Measurements from ENCODE around the gene KIF1B. TPM values are rescaled to one million over a fixed set of nuclear protein-coding genes. Genes with fewer than 3 reads are reported as not detected.

Gene KIF1B
- total RNA-seq, 1 experiment from 2014 or later, result 22.7 TPM

GRCh38 chr1:10419351-10419750 lies 209.0 kb downstream of the KIF1B start:
- H3K4me3 ChIP-seq, result no peak overlapping the region
- TF ChIP-seq CTCF (conservative IDR thresholded peaks at IDR 0.05) (no peak), EZH2 (IDR thresholded peaks at IDR 0.05; ENCODE audit: low read depth) (no peak)
- peaks cover 15% of the 10 kb centered on the region for H3K79me2 ChIP-seq (ENCODE audit: low read depth)
- H3K36me3 ChIP-seq (ENCODE audit: low read depth), result peaks cover 28% of the 10 kb centered on the region
- no peaks in the 10 kb centered on the region for H3K9me3 ChIP-seq (ENCODE audit: insufficient read depth, low read depth)
- H3F3A ChIP-seq (ENCODE audit: insufficient read depth, low read depth), result peaks cover 51% of the 10 kb centered on the region
- peak overlapping the region; percentile 19; the same call in 1 of the 2 replicates for H3K27ac ChIP-seq
- DNase-seq, result no peak
- ChIA-PET POLR2A (ENCODE audit: unreplicated experiment) (no interaction called here), CTCF (no interaction called here)
- no peak overlapping the region for H2AFZ ChIP-seq
- no peak overlapping the region for H3K4me2 ChIP-seq
- H4K20me1 ChIP-seq (ENCODE audit: insufficient read depth), result no peaks in the 10 kb centered on the region
- BruUV-seq (replicated peaks), result no TSS peak
- intact Hi-C loops (cut with micrococcal nuclease; ENCODE audit: unreplicated experiment), result no loop called here
- no peaks in the 10 kb centered on the region for H3K27me3 ChIP-seq (ENCODE audit: insufficient read depth, low read depth)
- no peaks in the 10 kb centered on the region for H3K9me2 ChIP-seq (ENCODE audit: insufficient read depth)
- peaks cover 23% of the 10 kb centered on the region for H3K4me1 ChIP-seq (replicated peaks; ENCODE audit: insufficient read depth)

GRCh38 chr1:10421637-10422036 lies 211.3 kb downstream of the KIF1B start:
- Histone ChIP-seq H3K27me3 (ENCODE audit: insufficient read depth, low read depth) (no peaks in the 10 kb centered on the region), H3K79me2 (ENCODE audit: low read depth) (peaks cover 5% of the 10 kb centered on the region; the same call in 1 of the 2 replicates), H3F3A (ENCODE audit: insufficient read depth, low read depth) (peaks cover 32% of the 10 kb centered on the region; the same call in 1 of the 2 replicates), H3K9me3 (ENCODE audit: insufficient read depth, low read depth) (no peaks in the 10 kb centered on the region), H3K4me2 (no peak overlapping the region), H3K4me1 (replicated peaks; ENCODE audit: insufficient read depth) (peaks cover 3% of the 10 kb centered on the region), H3K36me3 (ENCODE audit: low read depth) (peaks cover 14% of the 10 kb centered on the region), H2AFZ (no peak overlapping the region), H3K27ac (no peak overlapping the region; the same call in 1 of the 2 replicates), H3K4me3 (no peak overlapping the region), H3K9me2 (ENCODE audit: insufficient read depth) (no peaks in the 10 kb centered on the region), H4K20me1 (ENCODE audit: insufficient read depth) (no peaks in the 10 kb centered on the region)
- intact Hi-C loops (cut with micrococcal nuclease; ENCODE audit: unreplicated experiment), result no loop called here
- POLR2A ChIA-PET (ENCODE audit: unreplicated experiment), result interaction anchor here (0.6 kb wide), 2 partner anchors 35 to 210 kb away, joined by 3 to 5 read pairs; no protein-coding TSS in a partner anchor
- CTCF ChIA-PET, result no interaction called here
- BruUV-seq (replicated peaks), result no TSS peak
- DNase-seq, result no peak
- TF ChIP-seq CTCF (conservative IDR thresholded peaks at IDR 0.05), result no peak
- TF ChIP-seq EZH2 (IDR thresholded peaks at IDR 0.05; ENCODE audit: low read depth), result no peak

- Histone ChIP-seq H2AFZ (no peak overlapping the region), H3K4me3 (no peak overlapping the region), H4K20me1 (ENCODE audit: insufficient read depth) (no peaks in the 10 kb centered on the region), H3K4me2 (no peak overlapping the region), H3K27ac (no peak overlapping the region), H3K36me3 (ENCODE audit: low read depth) (no peaks in the 10 kb centered on the region), H3K4me1 (replicated peaks; ENCODE audit: insufficient read depth) (peaks cover 3% of the 10 kb centered on the region; the same call in 1 of the 2 replicates), H3K9me2 (ENCODE audit: insufficient read depth) (no peaks in the 10 kb centered on the region), H3K9me3 (ENCODE audit: insufficient read depth, low read depth) (no peaks in the 10 kb centered on the region), H3K79me2 (ENCODE audit: low read depth) (no peaks in the 10 kb centered on the region), H3F3A (ENCODE audit: insufficient read depth, low read depth) (peaks cover 14% of the 10 kb centered on the region; the same call in 1 of the 2 replicates), H3K27me3 (ENCODE audit: insufficient read depth, low read depth) (no peaks in the 10 kb centered on the region)
- ChIA-PET CTCF (no interaction called here), POLR2A (ENCODE audit: unreplicated experiment) (interaction anchor here (0.6 kb wide), 1 partner anchor 64 kb away, joined by 30 read pairs; no protein-coding TSS in a partner anchor)
- intact Hi-C loops (cut with micrococcal nuclease; ENCODE audit: unreplicated experiment), result no loop called here
- BruUV-seq (replicated peaks), result no TSS peak
- no peak for DNase-seq
- no peak for TF ChIP-seq CTCF (conservative IDR thresholded peaks at IDR 0.05)
- TF ChIP-seq EZH2 (IDR thresholded peaks at IDR 0.05; ENCODE audit: low read depth), result no peak
Observed at GRCh38 chr1:10424034-10424433, 213.7 kb downstream of the KIF1B start.
